NCI-H128 (cell line): Measurements from ENCODE around the gene ZNF550.
"Not testable (repeated sequence)": the region's sequence is repeated elsewhere in the genome, so short reads cannot be mapped to it uniquely, and the experiment has no call there.

Experiments
- DNase-seq: peaks from one replicate; lab custom pipeline; 2025; ENCODE audit not compliant: unreplicated experiment; lab: John Stamatoyannopoulos, UW

The ZNF550 gene

GRCh38 chr19:57537953-57538547 is 21.6 kb downstream of the ZNF550 start:
- no peak for DNase-seq

- peak; percentile 89 for DNase-seq
Observed at GRCh38 chr19:57527136-57527881, 32.4 kb downstream of the ZNF550 start, which contains the start of gene ZNF549. TSS of gene ZNF549 (plus strand) at chr19:57527356. CDS start at chr19:57527574, 218 bp downstream.

GRCh38 chr19:57518021-57518420 is 41.6 kb downstream of the ZNF550 start:
- DNase-seq: not testable (repeated sequence)

GRCh38 chr19:57515255-57515654 is 44.4 kb downstream of the ZNF550 start:
- no peak for DNase-seq

- DNase-seq: no peak
Observed at GRCh38 chr19:57512845-57513244, 46.8 kb downstream of the ZNF550 start.

GRCh38 chr19:57511484-57511883 is 48.2 kb downstream of the ZNF550 start:
- DNase-seq: no peak

- no peak for DNase-seq
Observed at GRCh38 chr19:57506163-57506562, 53.5 kb downstream of the ZNF550 start.

- not testable (repeated sequence) for DNase-seq
Observed at GRCh38 chr19:57500400-57500799, 59.3 kb downstream of the ZNF550 start.

- peak; percentile 81 for DNase-seq
Observed at GRCh38 chr19:57499680-57500395, 59.8 kb downstream of the ZNF550 start, which contains the start of gene ZNF773. TSS of gene ZNF773 (plus strand) at chr19:57499938. CDS start at chr19:57500081, 143 bp downstream.

GRCh38 chr19:57499332-57499679 is 60.4 kb downstream of the ZNF550 start:
- not testable (repeated sequence) for DNase-seq

GRCh38 chr19:57488299-57488644 is 71.4 kb downstream of the ZNF550 start:
- DNase-seq: not testable (repeated sequence)

- peak; percentile 89 for DNase-seq
Observed at GRCh38 chr19:57487477-57488298, 72.0 kb downstream of the ZNF550 start, which contains the start of gene ZNF419. TSS of gene ZNF419 (plus strand) at chr19:57487750. CDS start at chr19:57487951, 201 bp downstream.
